NCI-H2227 (cell line): Measurements from ENCODE around the gene PCDH9.

Source experiments
- DNase-seq: peaks from one replicate; lab custom pipeline; 2025; ENCODE audit not compliant: unreplicated experiment; lab: John Stamatoyannopoulos, UW

PCDH9 gene

GRCh38 chr13:66859078-66859477, 371.1 kb downstream of the PCDH9 start:
- DNase-seq: no peak

- no peak for DNase-seq
Measured at GRCh38 chr13:66858163-66858562, 372.0 kb downstream of the PCDH9 start.

GRCh38 chr13:66855131-66855530, 375.0 kb downstream of the PCDH9 start:
- DNase-seq: no peak

GRCh38 chr13:66853564-66853963, 376.6 kb downstream of the PCDH9 start:
- no peak for DNase-seq

- DNase-seq: peak; percentile 37
Measured at GRCh38 chr13:66849706-66850105, 380.4 kb downstream of the PCDH9 start.

GRCh38 chr13:66847541-66847940, 382.6 kb downstream of the PCDH9 start:
- DNase-seq: no peak

- DNase-seq: no peak
Measured at GRCh38 chr13:66845393-66845792, 384.7 kb downstream of the PCDH9 start.

- DNase-seq: no peak
Measured at GRCh38 chr13:66844933-66845332, 385.2 kb downstream of the PCDH9 start.

- peak; percentile 14 for DNase-seq
Measured at GRCh38 chr13:66842766-66843165, 387.4 kb downstream of the PCDH9 start.

GRCh38 chr13:66840621-66841020, 389.5 kb downstream of the PCDH9 start:
- peak; percentile 13 for DNase-seq

- no peak for DNase-seq
Measured at GRCh38 chr13:66837246-66837645, 392.9 kb downstream of the PCDH9 start.

- peak; percentile 91 for DNase-seq
Measured at GRCh38 chr13:66835040-66835628, 395.0 kb downstream of the PCDH9 start.

GRCh38 chr13:66830940-66831716, 399.0 kb downstream of the PCDH9 start:
- DNase-seq: no peak

- DNase-seq: no peak
Measured at GRCh38 chr13:66829803-66830202, 400.3 kb downstream of the PCDH9 start.

- DNase-seq: no peak
Measured at GRCh38 chr13:66826398-66826797, 403.7 kb downstream of the PCDH9 start.

- DNase-seq: no peak
Measured at GRCh38 chr13:66821551-66821950, 408.6 kb downstream of the PCDH9 start.

GRCh38 chr13:66811455-66811854, 418.7 kb downstream of the PCDH9 start:
- no peak for DNase-seq

GRCh38 chr13:66809485-66809884, 420.7 kb downstream of the PCDH9 start:
- no peak for DNase-seq

GRCh38 chr13:66807251-66807650, 422.9 kb downstream of the PCDH9 start:
- DNase-seq: no peak

- no peak for DNase-seq
Measured at GRCh38 chr13:66805657-66806056, 424.5 kb downstream of the PCDH9 start.

GRCh38 chr13:66803808-66804456, 426.2 kb downstream of the PCDH9 start:
- DNase-seq: peak; percentile 67
